NK-92 (cell line): ENCODE data around the gene VPS16.

Source experiments
- DNase-seq: peaks from one replicate; lab custom pipeline; 2025; ENCODE audit not compliant: unreplicated experiment; lab: John Stamatoyannopoulos, UW

VPS16 gene

DNA sequence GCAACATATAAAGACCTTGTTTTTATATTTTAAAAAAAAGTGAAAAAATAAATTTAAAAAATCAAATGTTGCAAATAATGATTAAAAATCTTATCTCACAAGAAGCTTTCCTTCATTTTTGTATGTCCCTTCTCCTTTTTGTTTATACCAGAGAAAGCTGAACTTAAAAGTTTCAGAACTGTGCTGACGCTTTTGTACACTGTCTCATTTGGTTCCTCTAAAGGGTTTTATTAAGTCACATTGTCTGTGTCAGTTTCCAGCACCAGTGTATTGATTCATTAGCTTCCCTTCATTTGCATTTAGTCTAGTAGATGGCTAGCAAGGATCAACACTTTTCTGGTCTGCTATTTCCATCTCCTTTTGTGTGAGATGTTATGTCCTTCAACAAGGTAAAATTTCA lies 6.8 kb upstream of the VPS16 start:
- DNase-seq: no peak

DNA sequence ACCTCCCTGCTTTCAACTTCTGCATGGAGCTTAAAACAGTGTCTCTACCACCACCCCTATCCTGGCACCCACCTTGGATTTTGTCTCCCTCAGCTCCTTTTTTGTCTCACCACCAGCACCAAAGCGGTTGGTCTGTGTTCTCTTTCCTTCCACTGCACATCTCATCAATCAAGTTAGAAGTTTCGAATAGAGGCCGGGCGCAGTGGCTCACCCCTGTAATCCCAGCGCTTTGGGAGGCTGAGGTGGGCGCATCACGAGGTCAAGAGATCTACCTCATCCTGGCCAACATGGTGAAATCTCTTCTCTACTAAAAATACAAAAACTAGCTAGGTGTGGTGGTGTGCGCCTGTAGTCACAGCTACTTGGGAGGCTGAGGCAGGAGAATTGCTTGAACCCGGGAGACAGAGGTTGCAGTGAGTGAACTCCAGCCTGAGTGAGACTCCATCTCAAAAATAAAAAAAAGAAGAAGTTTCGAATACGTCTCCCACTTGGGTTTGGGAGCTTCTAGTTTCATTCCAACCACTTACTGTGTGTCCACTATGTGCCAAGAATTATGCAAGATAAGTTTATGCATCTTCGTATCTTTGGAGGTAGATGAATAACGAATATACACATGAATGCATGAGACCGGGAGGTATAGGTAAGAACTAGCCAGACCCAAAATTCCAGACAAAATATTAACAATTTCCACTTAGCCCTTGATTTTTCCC lies 6.0 kb upstream of the VPS16 start:
- no peak for DNase-seq

GRCh38 chr20:2835331-2835796 lies 5.2 kb upstream of the VPS16 start:
- no peak for DNase-seq

GRCh38 chr20:2836035-2836434 lies 4.5 kb upstream of the VPS16 start:
- DNase-seq: no peak

DNA sequence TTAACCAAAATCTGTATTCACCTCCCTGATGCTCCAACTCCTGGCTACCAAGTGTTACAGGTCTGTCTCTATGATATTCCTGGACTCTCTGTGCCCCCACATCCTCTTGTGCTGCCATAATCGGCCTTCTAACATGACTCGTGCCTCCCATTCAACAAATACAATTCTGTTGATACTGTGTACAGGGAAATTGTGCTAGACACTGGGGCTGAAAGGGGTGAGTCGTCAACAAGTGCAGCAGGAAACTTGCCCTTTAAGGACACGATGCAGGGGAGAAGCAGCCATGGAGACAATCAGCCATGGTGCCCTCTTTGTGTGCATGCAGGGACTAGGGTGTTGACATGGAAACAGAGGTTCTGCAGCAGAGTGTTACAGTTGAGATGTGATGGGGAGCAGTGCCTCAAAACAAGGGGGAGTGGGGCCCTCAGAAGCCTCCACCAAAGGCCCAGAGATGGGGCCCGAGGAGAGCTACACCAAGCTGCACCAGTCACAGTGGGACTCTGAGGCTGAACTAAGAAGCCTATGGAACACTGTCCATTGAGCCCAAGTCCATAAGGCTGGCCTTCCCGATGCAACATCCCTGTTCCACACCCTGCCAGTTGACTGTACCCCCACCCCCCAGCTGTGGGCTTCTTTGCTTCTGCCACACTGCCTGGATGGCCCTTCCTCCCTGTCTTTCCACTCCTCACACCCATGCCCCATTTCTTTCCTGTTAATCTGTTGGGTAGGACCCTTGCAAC lies 3.2 kb upstream of the VPS16 start:
- DNase-seq: no peak

GRCh38 chr20:2838170-2838797 lies 2.3 kb upstream of the VPS16 start:
- no peak for DNase-seq

GRCh38 chr20:2838847-2839671 lies 1.5 kb upstream of the VPS16 start:
- DNase-seq: no peak

GRCh38 chr20:2839732-2840137 lies 810 bp upstream of the VPS16 start:
- DNase-seq: no peak

- no peak for DNase-seq
These were observed 504 bp downstream of the VPS16 start for GRCh38 chr20:2840967-2841531.

DNA sequence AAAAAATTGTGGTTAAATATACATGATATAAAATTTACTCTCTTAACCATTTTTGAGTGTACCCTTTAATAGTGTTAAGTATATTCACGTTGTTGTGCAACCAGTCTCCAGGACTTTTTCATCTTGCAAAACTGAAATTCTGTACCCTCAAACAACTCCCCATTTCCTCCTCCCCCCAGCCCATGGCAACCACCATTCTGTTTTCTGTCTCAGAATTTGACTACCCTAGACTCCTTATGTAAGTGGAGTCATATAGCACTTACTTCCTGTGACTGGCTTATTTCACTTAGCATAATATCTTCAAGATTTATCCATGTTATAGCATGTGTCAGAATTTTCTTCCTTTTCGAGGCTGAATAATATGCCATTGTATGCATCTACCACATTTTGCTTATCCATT lies 5.1 kb downstream of the VPS16 start:
- DNase-seq: no peak

DNA sequence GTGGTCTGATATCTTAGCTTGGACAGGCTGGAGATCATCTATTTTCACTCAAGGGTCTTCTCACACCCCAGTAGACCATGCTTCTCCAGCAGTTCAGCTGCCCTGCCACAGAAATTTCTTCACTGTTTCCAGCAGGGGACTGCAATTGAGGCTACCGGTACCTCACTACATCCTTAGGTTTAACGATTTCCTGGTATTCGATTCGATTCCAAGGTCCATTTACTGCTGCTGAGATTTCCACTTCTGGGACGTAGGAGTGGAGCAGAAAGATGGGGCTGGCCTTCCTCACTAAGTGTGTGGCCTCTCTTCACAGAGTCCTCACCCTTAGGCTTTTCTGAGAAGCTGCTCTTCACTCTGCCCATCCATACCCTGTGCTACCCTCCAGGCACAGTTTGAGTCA lies 6.2 kb downstream of the VPS16 start:
- DNase-seq: no peak

DNA sequence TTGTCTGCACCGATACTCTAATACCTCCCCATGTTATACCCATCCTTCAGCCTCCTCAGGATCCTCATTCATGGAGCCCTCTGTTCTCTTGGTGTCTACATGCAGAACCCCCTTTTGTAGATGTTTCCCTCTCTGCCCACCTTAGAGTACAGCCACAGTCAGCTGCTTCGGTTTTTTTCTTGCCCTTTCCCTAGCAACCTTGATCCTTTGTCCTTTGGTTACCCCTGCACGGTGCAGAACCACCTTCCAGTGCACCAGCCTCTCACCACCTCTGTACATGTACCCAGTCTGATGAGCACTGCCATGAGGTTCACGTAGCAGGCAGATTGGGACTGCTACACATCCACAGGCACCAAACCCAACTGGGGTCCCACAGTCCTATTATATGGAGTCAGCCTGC lies 7.3 kb downstream of the VPS16 start:
- no peak for DNase-seq

- DNase-seq: no peak
These were observed 9.0 kb downstream of the VPS16 start for GRCh38 chr20:2849529-2849928.

- DNase-seq: no peak
These were observed 10.5 kb downstream of the VPS16 start for GRCh38 chr20:2851086-2851485.

GRCh38 chr20:2858591-2858990 lies 18.0 kb downstream of the VPS16 start:
- DNase-seq: no peak

GRCh38 chr20:2859330-2860121 lies 19.0 kb downstream of the VPS16 start:
- DNase-seq: no peak

DNA sequence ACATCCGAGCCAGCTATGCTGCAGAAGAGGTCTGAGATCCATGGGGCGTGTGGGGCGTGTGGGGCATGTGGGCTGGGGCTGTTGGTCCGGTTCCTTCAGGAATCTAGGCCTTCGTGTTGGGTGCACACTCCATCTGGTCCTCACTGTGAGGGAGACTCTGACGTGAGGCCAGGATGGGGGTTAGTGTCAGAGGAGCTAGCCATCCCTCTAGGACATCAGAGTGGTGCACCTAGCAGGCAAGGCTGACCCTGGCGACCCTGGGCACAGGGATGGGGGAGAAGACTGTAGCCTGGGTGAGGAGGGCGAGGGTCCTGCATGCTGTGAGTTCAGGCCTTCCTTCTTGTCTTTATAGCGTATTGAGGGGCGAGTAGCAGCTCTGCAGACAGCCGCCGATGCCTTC lies 24.1 kb downstream of the VPS16 start:
- DNase-seq: no peak

GRCh38 chr20:2865101-2865500 lies 24.6 kb downstream of the VPS16 start:
- DNase-seq: no peak

- no peak for DNase-seq
These were observed 25.1 kb downstream of the VPS16 start for GRCh38 chr20:2865630-2866029.

- no peak for DNase-seq
These were observed 25.7 kb downstream of the VPS16 start for GRCh38 chr20:2866236-2866635.
